Karpas-422 (cell line): Measurements from ENCODE around the gene MAGEA9. TPM values are rescaled to one million over a fixed set of nuclear protein-coding genes. Genes with fewer than 3 reads are reported as not detected.
"Not testable (repeated sequence)": the region's sequence is repeated elsewhere in the genome, so short reads cannot be mapped to it uniquely, and the experiment has no call there.

Experiments used
- DNase-seq: peaks from one replicate; pipeline ENCODE4 v3.0.0-alpha.2; 2015
- H2AFZ ChIP-seq: fragments of 200-600 bp; sonication (generic); 2 replicates; pipeline ENCODE4 v1.6.1; 2014; ENCODE audit warnings: antibody characterized with exemption, low read length, mixed read lengths
- H3K27ac ChIP-seq: fragments of 200-600 bp; sonication (generic); 2 replicates; pipeline ENCODE4 v1.5.1; 2014; ENCODE audit warnings: mild to moderate bottlenecking, low read length, moderate library complexity
- H3K27me3 ChIP-seq: fragments of 200-600 bp; sonication (generic); 2 replicates; pipeline ENCODE4 v1.6.1; 2014; ENCODE audit warnings: low read length, mixed read lengths
- H3K36me3 ChIP-seq: fragments of 200-600 bp; sonication (generic); 2 replicates; pipeline ENCODE4 v1.6.1; 2014; ENCODE audit warnings: low read length, mixed read lengths; ENCODE audit not compliant: insufficient read depth
- H3K4me1 ChIP-seq: fragments of 200-600 bp; sonication (generic); 2 replicates; pipeline ENCODE4 v1.6.1; 2014; ENCODE audit warnings: mild to moderate bottlenecking, low read length, mixed read lengths
- H3K4me2 ChIP-seq: fragments of 200-600 bp; sonication (generic); 2 replicates; pipeline ENCODE4 v1.6.1; 2014; ENCODE audit warnings: low read length, low read depth, mild to moderate bottlenecking; ENCODE audit not compliant: poor library complexity, severe bottlenecking
- H3K4me3 ChIP-seq: fragments of 200-600 bp; sonication (generic); 2 replicates; pipeline ENCODE4 v1.5.1; 2014; ENCODE audit warnings: mild to moderate bottlenecking, antibody characterized with exemption, low read length, mixed read lengths
- H3K79me2 ChIP-seq: fragments of 200-600 bp; sonication (generic); 2 replicates; pipeline ENCODE4 v1.6.1; 2014; ENCODE audit warnings: mild to moderate bottlenecking, low read length, mixed read lengths
- H3K9ac ChIP-seq: fragments of 200-600 bp; sonication (generic); 2 replicates; pipeline ENCODE4 v1.6.0; 2014; ENCODE audit warnings: low read length
- H3K9me2 ChIP-seq: fragments of 200-600 bp; sonication (generic), shearing (Covaris generic); replicated peaks from 2 replicates; pipeline ENCODE4 v1.6.0; 2014; ENCODE audit warnings: mild to moderate bottlenecking, low read length, moderate library complexity; ENCODE audit not compliant: insufficient read depth
- H3K9me3 ChIP-seq: fragments of 300-700, 200-600 bp; sonication (generic); 2 replicates; pipeline ENCODE4 v1.6.1; 2014; ENCODE audit warnings: low read length, mixed read lengths
- H4K20me1 ChIP-seq: fragments of 200-600 bp; sonication (generic); 2 replicates; pipeline ENCODE4 v1.6.1; 2014; ENCODE audit warnings: mild to moderate bottlenecking, antibody characterized with exemption, low read length, low read depth; ENCODE audit not compliant: insufficient read depth
- small RNA-seq: library from RNA; depleted of rRNA; stranded (forward); fragments of <200 nt; gene quantifications from one replicate; pipeline ENCODE3, GENCODE V24; 2014
- total RNA-seq: library from RNA; depleted of rRNA; stranded (reverse); fragments of >200 nt; shearing (Covaris generic); gene quantifications from 2 replicates; pipeline ENCODE4 v1.2.3, GENCODE V29; 2014; ENCODE audit warnings: low replicate concordance; rRNA removed

The MAGEA9 gene
- total RNA-seq, 1 experiment from 2014 or later, result not detected

GRCh38 chrX:149829751-149830191, 48.0 kb downstream of the MAGEA9 start:
- Histone ChIP-seq H3K27me3 (no peaks in the 10 kb centered on the region), H2AFZ (no peak overlapping the region), H3K4me1 (no peaks in the 10 kb centered on the region), H3K36me3 (no peaks in the 10 kb centered on the region), H3K9ac (no peak overlapping the region), H4K20me1 (no peaks in the 10 kb centered on the region), H3K4me2 (no peak overlapping the region), H3K79me2 (no peaks in the 10 kb centered on the region), H3K9me3 (no peaks in the 10 kb centered on the region), H3K27ac (no peak overlapping the region), H3K4me3 (no peak overlapping the region), H3K9me2 (no peaks in the 10 kb centered on the region)
- DNase-seq, result no peak

- Histone ChIP-seq H3K9me3 (no peaks in the 10 kb centered on the region), H3K27ac (no peak overlapping the region), H3K9ac (no peak overlapping the region), H3K36me3 (no peaks in the 10 kb centered on the region), H3K4me3 (no peak overlapping the region), H3K4me1 (no peaks in the 10 kb centered on the region), H2AFZ (no peak overlapping the region), H3K79me2 (no peaks in the 10 kb centered on the region), H3K27me3 (no peaks in the 10 kb centered on the region), H3K9me2 (no peaks in the 10 kb centered on the region), H4K20me1 (no peaks in the 10 kb centered on the region), H3K4me2 (no peak overlapping the region)
- no peak for DNase-seq
Measured at GRCh38 chrX:149830192-149830873, 48.6 kb downstream of the MAGEA9 start.

- Histone ChIP-seq H3K9me2 (no peaks in the 10 kb centered on the region), H3K4me3 (no peak overlapping the region), H3K27me3 (no peaks in the 10 kb centered on the region), H2AFZ (no peak overlapping the region), H3K4me1 (no peaks in the 10 kb centered on the region), H3K27ac (no peak overlapping the region), H3K9ac (no peak overlapping the region), H3K79me2 (no peaks in the 10 kb centered on the region), H3K36me3 (no peaks in the 10 kb centered on the region), H4K20me1 (no peaks in the 10 kb centered on the region), H3K9me3 (no peaks in the 10 kb centered on the region), H3K4me2 (no peak overlapping the region)
- no peak for DNase-seq
Measured at GRCh38 chrX:149831473-149831872, 49.7 kb downstream of the MAGEA9 start.

GRCh38 chrX:149836728-149837127, 55.0 kb downstream of the MAGEA9 start:
- not testable (repeated sequence) for H3K36me3 ChIP-seq, H3K4me1 ChIP-seq, H3K4me3 ChIP-seq, DNase-seq, H3K9me3 ChIP-seq, H3K27me3 ChIP-seq, H4K20me1 ChIP-seq, H2AFZ ChIP-seq, H3K4me2 ChIP-seq, H3K79me2 ChIP-seq, H3K27ac ChIP-seq, H3K9me2 ChIP-seq, H3K9ac ChIP-seq

- Histone ChIP-seq H3K9ac (no peak overlapping the region), H3K79me2 (no peaks in the 10 kb centered on the region), H3K27me3 (no peaks in the 10 kb centered on the region), H3K9me2 (no peaks in the 10 kb centered on the region), H3K9me3 (no peaks in the 10 kb centered on the region), H4K20me1 (no peaks in the 10 kb centered on the region), H3K4me1 (no peaks in the 10 kb centered on the region), H3K4me3 (no peak overlapping the region), H3K36me3 (no peaks in the 10 kb centered on the region), H3K4me2 (no peak overlapping the region), H3K27ac (no peak overlapping the region), H2AFZ (no peak overlapping the region)
- DNase-seq, result no peak
Measured at GRCh38 chrX:149837167-149837566, 55.4 kb downstream of the MAGEA9 start.

Small RNA genes within 50 kb of the gene (small RNA-seq; reads per million reads assigned to genes)
- gene AC244098.1 (not detected), gene AC244098.2 (not detected), gene AC244098.3 (not detected)

Other genes starting within 250 kb of the MAGEA9 start
- 11.6 and 12.5 TPM in 2 replicates for gene EOLA1, start 240.9 kb upstream of the MAGEA9 start, total RNA-seq
- gene HSFX3, start 232.0 kb upstream of the MAGEA9 start, total RNA-seq, result not detected in 2 replicates
- gene MAGEA9B, start 194.5 kb upstream of the MAGEA9 start, total RNA-seq, result 0.11 TPM in 1 of 2 replicates, not detected in the other
- not detected in 2 replicates for gene HSFX2, start 186.6 kb upstream of the MAGEA9 start, total RNA-seq
- gene TMEM185A, start 150.1 kb upstream of the MAGEA9 start, total RNA-seq, result 11.5 and 34.2 TPM in 2 replicates
- gene MAGEA11, start 69.9 kb upstream of the MAGEA9 start, total RNA-seq, result not detected in 2 replicates
- gene HSFX1, start 7.9 kb upstream of the MAGEA9 start, total RNA-seq, result 1.2 TPM in 1 of 2 replicates, not detected in the other
- not detected in 2 replicates for gene MAGEA8, start 99.3 kb downstream of the MAGEA9 start, total RNA-seq
- gene HSFX4, start 147.6 kb downstream of the MAGEA9 start, total RNA-seq, result not detected in 2 replicates
- gene EOLA2, start 156.6 kb downstream of the MAGEA9 start, total RNA-seq, result 28.2 and 30.3 TPM in 2 replicates